HG03571 (cell line): ENCODE results near the gene IPCEF1.

Experiments used
- ATAC-seq: cut with Tn5 transposase; IDR thresholded peaks from one replicate; pipeline ENCODE4 v1.9.1; 2021; ENCODE audit not compliant: unreplicated experiment

Gene IPCEF1

DNA sequence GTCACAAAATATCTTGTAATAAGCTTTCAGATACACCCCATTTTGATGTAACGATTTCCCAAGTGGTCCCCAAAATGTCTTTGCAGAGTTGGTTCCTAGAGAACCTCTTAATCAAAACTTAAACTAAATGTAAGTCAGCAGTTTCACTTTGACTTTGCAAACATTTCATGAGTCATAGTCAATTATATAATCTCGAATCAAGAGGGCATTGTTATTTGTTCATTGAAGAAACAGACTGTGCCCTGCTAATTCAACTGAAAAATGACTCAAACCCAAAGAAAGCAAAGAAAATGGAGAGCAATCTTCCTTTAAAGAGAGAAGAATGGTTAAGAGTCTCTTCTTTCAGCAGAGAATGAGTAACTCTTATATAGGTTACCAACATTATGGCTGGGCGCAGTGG, 58.3 kb downstream of the IPCEF1 start:
- ATAC-seq: peak; percentile 49

DNA sequence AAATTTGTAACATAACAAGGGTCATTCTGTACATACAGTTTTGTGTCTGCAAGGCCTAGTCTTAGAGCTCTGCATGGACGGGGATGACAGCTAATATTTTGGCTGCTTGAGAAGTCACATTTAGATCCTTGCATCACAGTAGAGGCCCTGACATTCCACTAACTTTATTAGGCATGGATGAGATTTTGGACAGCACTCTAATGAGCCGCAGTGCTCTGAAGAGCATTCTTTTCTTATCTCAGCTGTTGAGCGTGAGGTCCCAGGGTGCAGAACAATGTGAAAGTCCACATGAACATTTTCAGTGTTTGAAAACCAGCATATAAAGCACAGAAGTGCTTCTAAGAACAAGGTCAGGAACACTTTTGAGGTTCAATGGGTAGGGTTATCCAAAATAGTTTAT, 58.9 kb downstream of the IPCEF1 start:
- ATAC-seq: no peak

GRCh38 chr6:154297210-154297609, 59.4 kb downstream of the IPCEF1 start:
- no peak for ATAC-seq

- ATAC-seq: no peak
Measured at GRCh38 chr6:154295733-154296132, 60.9 kb downstream of the IPCEF1 start.

GRCh38 chr6:154292855-154293519, 63.6 kb downstream of the IPCEF1 start:
- no peak for ATAC-seq

GRCh38 chr6:154292066-154292465, 64.5 kb downstream of the IPCEF1 start:
- ATAC-seq: no peak

- ATAC-seq: no peak
Measured at GRCh38 chr6:154289818-154290508, 66.6 kb downstream of the IPCEF1 start.

DNA sequence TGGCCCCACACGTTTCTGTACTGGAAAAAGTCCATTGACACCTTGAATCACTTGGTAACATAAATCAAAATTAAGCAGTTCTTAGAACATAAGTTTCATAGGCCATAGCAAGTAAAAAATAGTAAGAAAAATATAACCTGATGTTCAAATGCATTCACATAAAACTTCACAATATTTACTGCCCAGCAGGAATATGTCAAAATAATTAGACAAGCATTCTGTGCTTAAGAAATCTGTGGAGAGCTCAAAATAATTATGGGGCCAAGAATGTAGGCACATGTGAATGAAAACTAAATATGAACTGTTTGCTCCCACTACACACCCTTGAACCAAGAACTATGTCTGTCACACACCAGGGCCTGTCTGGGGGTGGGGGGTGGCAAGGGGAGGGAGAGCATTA, 70.8 kb downstream of the IPCEF1 start:
- ATAC-seq: no peak

DNA sequence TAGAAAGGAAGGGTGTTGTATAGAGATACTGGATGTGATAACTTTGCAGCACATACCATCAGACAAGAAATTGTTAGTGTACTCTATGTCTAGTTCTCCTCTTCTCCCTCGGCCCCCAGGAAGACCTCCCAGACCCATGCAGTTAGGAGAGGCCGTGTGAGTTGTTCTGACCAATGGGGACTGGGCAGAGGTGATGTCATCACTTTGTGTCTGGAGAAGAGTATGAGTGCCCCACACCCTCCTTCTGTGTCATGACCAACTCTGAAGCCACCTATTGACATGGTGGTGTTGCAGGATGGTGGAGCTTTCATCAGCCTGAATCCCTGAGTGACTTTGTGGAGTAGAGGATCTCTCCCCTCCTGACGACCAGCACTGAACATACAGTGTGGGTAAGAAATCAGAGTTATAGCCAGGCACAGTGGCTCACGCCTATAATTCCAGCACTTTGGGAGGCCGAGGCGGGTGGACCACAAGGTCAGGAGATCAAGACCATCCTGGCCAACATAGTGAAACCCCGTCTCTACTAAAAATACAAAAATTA, 72.2 kb downstream of the IPCEF1 start:
- ATAC-seq: no peak

- no peak for ATAC-seq
Measured at GRCh38 chr6:154280521-154280920, 76.1 kb downstream of the IPCEF1 start.

GRCh38 chr6:154277629-154278017, 79.0 kb downstream of the IPCEF1 start:
- peak; percentile 20 for ATAC-seq

GRCh38 chr6:154276810-154277628, 79.6 kb downstream of the IPCEF1 start:
- peak; percentile 81 for ATAC-seq

- no peak for ATAC-seq
Measured at GRCh38 chr6:154274168-154274567, 82.4 kb downstream of the IPCEF1 start.

GRCh38 chr6:154268486-154268885, 88.1 kb downstream of the IPCEF1 start:
- ATAC-seq: no peak

DNA sequence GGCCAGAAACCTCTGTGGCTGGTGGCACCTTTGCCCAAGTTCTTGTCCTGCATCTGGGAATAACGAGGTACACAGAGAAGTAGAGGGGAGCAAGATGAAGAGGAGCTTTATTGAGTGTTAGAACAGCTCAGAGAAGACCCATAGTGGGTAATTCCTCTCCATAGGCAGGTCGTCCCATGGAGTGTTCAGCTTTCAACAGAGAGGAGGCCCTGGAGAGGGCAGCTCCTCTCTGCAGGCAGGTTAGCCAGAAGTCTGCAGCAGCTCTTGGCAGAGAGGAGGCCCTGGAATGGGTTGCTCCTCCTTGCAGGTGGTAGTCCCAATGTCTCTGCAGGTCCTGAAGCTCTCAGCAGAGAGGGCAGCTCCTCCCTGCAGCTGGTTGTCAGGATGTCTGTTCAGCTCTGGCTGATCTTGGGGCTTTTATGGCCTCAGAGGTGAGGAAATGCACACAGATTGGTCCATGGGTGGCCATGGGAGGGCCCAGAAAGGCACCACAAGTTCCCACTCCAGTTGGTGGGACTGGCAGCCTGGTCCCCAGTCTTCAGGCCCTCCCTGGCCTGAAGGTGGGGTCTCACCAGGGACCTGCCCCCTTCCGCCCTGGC, 89.0 kb downstream of the IPCEF1 start:
- ATAC-seq: no peak

DNA sequence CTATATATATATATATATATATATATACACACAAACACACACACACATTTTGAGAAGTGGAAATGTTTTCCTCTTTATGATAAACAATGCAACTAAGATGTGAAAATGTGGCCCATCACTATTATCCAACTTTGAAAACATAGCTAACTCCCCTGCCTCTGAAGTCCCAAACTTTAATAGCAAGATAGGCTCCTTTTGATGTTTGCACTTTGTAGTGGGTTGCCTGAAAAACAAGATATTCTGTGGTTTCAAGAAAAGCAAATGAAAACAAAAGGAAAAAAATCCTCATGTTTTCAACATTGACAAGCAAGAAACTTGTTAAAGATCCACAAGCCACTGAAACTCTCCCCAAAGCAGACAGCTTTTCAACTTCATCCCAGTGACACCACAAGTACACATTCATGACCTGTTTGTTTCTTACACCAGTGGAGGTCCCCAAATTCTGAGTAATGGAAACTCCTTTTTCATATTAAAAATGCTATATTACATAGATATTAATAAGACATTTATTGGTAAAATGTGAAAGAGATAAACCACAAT, 90.0 kb downstream of the IPCEF1 start:
- ATAC-seq: no peak

- no peak for ATAC-seq
Measured at GRCh38 chr6:154261688-154262397, 94.8 kb downstream of the IPCEF1 start.

- ATAC-seq: peak; percentile 86
Measured at GRCh38 chr6:154258064-154258757, 98.4 kb downstream of the IPCEF1 start.

GRCh38 chr6:154257067-154257466, 99.5 kb downstream of the IPCEF1 start:
- ATAC-seq: no peak

- ATAC-seq: no peak
Measured at GRCh38 chr6:154252678-154253077, 103.9 kb downstream of the IPCEF1 start.
